HG03439 (cell line): ENCODE data around the gene OR2H2.

Experiments used
- ATAC-seq: cut with Tn5 transposase; IDR thresholded peaks from one replicate; pipeline ENCODE4 v1.9.1; 2021; ENCODE audit warnings: mild to moderate bottlenecking, moderate library complexity; ENCODE audit not compliant: unreplicated experiment

The OR2H2 gene

GRCh38 chr6:29584821-29585220, at the start of gene OR2H2:
Gene OR2H2 (plus strand): TSS chr6:29585121. CDS start chr6:29587945, 2,824 bp downstream.
- no peak for ATAC-seq

GRCh38 chr6:29537714-29538403, 47.1 kb upstream of the OR2H2 start:
- ATAC-seq = no peak

DNA sequence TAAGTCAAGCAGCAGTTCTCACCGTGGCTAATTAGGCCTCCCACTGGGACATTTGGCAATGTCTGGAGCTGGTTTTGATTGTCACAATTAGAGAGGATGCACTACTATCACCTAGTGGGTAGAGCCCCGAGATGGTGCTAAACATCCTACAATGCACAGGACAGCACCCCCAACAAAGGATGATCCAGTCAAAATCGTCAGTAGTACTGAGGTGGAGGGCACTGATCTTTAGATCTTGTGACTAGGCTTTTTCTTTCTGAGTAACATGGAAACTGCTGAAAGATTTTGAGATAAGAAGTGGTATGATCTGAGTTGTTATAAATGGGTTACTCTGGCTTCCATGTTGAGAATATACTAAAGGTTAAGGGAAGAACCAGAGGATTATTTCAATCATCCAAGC, 37.3 kb upstream of the OR2H2 start:
- ATAC-seq = no peak

DNA sequence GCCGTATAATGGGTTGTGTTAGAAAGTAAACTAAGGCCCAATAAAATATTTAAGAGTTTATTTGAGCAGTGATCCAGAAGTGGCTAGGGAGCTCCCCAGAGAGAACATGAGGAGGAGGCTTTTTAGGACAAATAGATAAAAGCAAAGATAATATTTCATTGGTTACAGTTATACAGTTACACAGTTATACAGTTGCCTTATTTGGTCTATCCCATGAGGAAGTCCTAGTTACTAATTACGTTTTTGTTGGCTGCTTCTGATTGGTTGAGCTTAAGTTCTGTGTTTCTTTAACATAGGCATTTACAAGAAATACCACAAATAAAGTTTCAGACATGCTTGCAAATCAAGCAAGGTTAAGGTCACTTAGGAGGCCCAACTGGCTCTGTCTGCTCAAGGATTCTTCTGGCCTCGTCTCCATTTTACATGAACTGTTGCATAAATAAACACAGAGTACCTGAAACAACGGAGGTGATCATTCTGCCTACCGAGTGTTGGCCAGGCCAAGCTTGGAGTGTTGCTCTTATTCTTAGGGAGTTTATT, 32.3 kb upstream of the OR2H2 start:
- peak; percentile 90 for ATAC-seq

GRCh38 chr6:29553268-29554057, 31.5 kb upstream of the OR2H2 start:
- ATAC-seq = peak; percentile 25

GRCh38 chr6:29554764-29555163, 30.2 kb upstream of the OR2H2 start:
- no peak for ATAC-seq

GRCh38 chr6:29557320-29557719, 27.6 kb upstream of the OR2H2 start:
- ATAC-seq = no peak

DNA sequence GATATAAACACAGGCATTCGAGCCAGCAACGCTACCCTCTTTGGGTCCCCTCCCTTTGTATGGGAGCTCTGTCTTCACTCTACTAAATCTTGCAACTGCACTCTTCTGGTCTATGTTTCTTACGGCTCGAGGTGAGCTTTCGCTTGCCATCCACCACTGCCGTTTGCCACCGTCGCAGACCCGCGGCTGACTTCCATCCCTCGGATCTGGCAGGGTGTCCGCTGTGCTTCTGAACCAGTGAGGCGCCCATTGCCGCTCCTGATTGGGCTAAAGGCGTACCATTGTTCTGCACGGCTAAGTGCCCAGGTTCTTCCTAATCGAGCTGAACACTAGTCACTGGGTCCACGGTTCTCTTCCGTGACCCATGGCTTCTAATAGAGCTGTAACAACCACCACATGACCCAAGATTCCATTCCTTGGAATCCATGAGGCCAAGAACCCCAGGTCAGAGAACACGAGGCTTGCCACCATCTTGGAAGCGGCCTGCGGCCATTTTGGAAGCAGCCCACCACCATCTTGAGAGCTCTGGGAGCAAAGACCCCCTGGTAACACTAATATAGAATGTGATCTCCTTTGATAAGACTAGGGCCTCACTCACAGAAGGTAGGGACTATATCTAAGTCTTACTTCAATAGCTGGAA, 26.4 kb upstream of the OR2H2 start:
- no peak for ATAC-seq

GRCh38 chr6:29559524-29560287, 25.2 kb upstream of the OR2H2 start, which contains the start of gene UBD:
Gene UBD (minus strand): TSS chr6:29559732. CDS start chr6:29559701, 31 bp downstream.
- no peak for ATAC-seq

DNA sequence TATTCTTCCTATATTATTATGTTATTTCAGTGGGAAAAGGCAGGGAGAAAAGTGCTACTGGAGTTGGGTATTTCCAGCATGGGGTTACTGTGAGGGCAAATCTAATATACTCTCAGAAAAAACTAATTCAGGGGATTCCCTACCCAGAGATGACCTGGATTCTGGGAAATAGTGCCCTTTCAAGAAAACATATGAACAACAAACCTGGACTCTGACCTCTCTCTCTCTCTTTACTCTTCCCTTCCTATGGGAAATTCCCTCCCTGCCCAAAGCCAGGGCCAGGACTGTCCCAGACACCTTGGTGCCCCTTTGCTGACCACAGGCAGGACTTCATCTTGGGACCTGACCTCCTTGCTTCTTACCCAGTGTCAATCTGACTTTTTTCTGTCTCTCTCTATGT, 23.8 kb upstream of the OR2H2 start:
- no peak for ATAC-seq

DNA sequence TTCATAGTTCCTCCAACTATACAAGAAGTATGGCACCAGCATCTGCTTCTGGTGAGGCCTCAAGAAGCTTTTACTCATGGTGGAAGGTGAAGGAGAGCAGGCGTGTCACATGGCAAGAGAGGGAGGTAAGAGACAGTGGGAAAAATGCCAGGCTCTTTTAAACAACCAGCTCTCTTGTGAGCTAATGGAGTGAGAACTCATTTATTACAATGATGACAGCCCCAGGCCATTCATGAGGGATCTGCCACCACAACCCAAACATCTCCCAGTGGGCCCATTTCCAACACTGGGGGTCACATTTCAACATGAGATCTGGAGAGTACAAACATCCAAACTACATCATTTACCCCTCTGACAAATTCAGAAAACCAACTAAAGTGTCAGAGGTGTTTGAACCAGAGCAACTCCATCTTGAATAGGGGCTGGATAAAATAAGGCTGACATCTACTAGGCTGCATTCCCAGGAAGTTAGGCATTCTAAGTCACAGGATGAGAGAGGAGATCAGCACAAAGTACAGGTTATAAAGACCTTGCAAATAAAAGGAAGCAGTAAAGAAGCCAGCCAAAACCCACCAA, 23.2 kb upstream of the OR2H2 start:
- ATAC-seq = no peak

DNA sequence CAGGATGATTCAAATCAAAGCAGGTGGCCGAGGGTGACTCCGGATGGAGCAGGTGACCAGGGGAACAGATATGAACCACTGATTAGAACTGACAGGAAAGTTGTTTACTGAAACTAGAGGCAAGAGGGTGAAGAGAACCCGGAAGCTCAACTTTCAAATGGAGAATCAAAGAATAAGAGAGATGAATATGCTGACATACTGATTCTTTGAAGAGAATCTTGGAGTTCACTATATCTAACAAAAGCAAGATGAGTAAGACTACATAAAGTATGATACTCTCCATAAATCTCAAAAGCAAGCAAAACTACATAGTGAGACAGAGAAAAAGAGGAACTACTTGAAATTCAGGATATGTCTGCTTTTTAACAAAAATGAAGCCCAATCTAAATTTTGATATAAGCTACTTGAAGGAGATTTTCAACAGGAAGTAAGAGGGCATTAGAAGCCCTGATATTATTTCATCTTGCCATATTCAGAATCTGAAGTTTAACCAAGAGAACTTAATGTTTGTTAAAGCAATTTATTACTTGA, 21.4 kb upstream of the OR2H2 start:
- no peak for ATAC-seq

DNA sequence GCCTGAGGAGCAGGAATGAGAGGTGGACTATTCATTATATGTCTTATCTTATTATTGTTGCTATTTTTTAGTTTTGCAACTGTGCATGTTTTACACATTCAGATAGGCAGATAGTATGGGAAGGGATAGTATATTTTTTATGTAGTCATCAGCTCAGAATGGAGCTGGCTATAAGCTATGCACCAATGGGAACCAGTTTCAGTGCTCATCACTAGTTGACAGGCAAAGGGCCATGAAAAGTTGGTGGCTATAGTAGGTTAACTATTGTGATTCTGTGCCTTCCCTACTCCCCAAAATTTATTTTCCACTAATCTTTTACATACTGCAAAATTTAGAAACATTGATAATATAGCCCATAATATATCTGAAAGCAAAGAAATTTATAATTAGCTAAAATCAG, 20.0 kb upstream of the OR2H2 start:
- ATAC-seq = no peak

DNA sequence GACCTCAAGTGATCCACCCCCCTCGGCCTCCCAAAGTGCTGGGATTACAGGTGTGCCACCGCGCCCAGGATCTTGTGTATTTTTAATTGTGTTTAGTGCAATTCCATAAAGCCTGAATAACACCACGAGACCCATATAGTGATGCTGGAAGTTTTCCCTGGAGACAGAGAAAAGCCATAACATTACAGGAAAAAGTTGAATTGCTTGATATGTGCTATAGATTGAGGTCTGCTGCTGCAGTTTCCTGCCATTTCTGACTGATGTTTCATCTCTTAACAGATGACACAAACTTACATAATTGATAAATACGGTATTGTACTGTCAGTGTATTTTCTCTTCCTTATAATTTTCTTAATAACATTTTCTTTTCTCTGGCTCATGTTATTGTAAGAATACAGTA, 18.1 kb upstream of the OR2H2 start:
- no peak for ATAC-seq

DNA sequence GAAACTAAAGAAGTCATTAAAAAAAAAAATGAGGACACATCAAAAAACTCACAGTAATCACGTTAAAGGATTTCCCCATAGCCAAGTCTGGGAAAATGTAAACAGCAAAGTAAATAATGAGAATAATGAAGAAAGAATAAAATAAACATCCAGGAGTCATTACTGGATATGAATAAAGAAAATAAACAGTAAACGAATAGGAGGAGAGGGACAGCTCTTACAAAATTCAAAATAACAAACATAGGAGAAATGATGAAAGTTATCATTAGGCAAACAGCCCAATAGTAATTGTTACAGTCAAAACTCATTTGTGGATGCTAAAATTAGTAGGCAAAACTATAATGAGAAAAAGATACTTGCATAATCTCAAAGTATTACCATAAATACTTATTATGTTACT, 17.4 kb upstream of the OR2H2 start:
- no peak for ATAC-seq

- no peak for ATAC-seq
Measured at GRCh38 chr6:29567991-29568390, 16.9 kb upstream of the OR2H2 start.

- no peak for ATAC-seq
Measured at GRCh38 chr6:29576056-29576455, 8.9 kb upstream of the OR2H2 start.

- ATAC-seq = no peak
Measured at GRCh38 chr6:29577544-29577943, 7.4 kb upstream of the OR2H2 start.

- no peak for ATAC-seq
Measured at GRCh38 chr6:29589423-29590048, 4.6 kb downstream of the OR2H2 start.
